Hepatocyte (in vitro differentiated cells): ENCODE results near the gene SPINT2. TPM values are rescaled to one million over a fixed set of nuclear protein-coding genes. Genes with fewer than 3 reads are reported as not detected.
A peak's percentile ranks its signal among the peaks of the same experiment; 100 is the strongest.

Source experiments
- DNase-seq: peaks from one replicate; pipeline ENCODE4 v3.0.0-alpha.2; 2016; ENCODE audit warnings: low spot score
- H2AFZ ChIP-seq: fragments of 200-600 bp; sonication (generic); 2 replicates; pipeline ENCODE4 v1.6.0; 2016; ENCODE audit warnings: antibody characterized with exemption, mild to moderate bottlenecking
- H3K27ac ChIP-seq: fragments of 200-600 bp; sonication (generic); 2 replicates; pipeline ENCODE4 v1.5.1; 2016; ENCODE audit warnings: mild to moderate bottlenecking
- H3K27me3 ChIP-seq: fragments of 200-600 bp; sonication (generic); 2 replicates; pipeline ENCODE4 v1.6.1; 2016
- H3K36me3 ChIP-seq: fragments of 200-600 bp; sonication (generic); replicated peaks from 2 replicates; pipeline ENCODE4 v1.5.1; 2016; ENCODE audit warnings: low read depth; ENCODE audit not compliant: insufficient read depth
- H3K4me1 ChIP-seq: fragments of 200-600 bp; sonication (generic); 2 replicates; pipeline ENCODE4 v1.5.1; 2016; ENCODE audit warnings: mild to moderate bottlenecking, moderate library complexity; ENCODE audit not compliant: insufficient read depth
- H3K4me2 ChIP-seq: fragments of 200-600 bp; sonication (generic); 2 replicates; pipeline ENCODE4 v1.6.0; 2016
- H3K4me3 ChIP-seq: fragments of 200-600 bp; sonication (generic); 2 replicates; pipeline ENCODE4 v1.5.1; 2016; ENCODE audit warnings: mild to moderate bottlenecking
- H3K79me2 ChIP-seq: fragments of 200-600 bp; sonication (generic); 2 replicates; pipeline ENCODE4 v1.6.0; 2017; ENCODE audit warnings: mild to moderate bottlenecking
- H3K9me2 ChIP-seq: fragments of 200-600 bp; sonication (generic); replicated peaks from 2 replicates; pipeline ENCODE4 v1.6.0; 2017; ENCODE audit warnings: mild to moderate bottlenecking; ENCODE audit not compliant: insufficient read depth
- H3K9me3 ChIP-seq: fragments of 200-600 bp; sonication (generic); 2 replicates; pipeline ENCODE4 v1.5.1; 2016; ENCODE audit warnings: low read depth, mild to moderate bottlenecking
- H4K20me1 ChIP-seq: fragments of 200-600 bp; sonication (generic); 2 replicates; pipeline ENCODE4 v1.6.0; 2016; ENCODE audit warnings: mild to moderate bottlenecking; ENCODE audit not compliant: insufficient read depth, poor library complexity, severe bottlenecking
- CTCF ChIP-seq: fragments of 200-600 bp; sonication (generic); IDR thresholded peaks from 2 replicates; pipeline ENCODE4 v1.5.1; 2016; ENCODE audit warnings: antibody characterized with exemption, mild to moderate bottlenecking; ENCODE audit not compliant: poor library complexity
- EZH2 ChIP-seq: fragments of 200-600 bp; sonication (generic); IDR thresholded peaks from 2 replicates; pipeline ENCODE4 v1.6.1; 2016; ENCODE audit warnings: antibody characterized with exemption, mild to moderate bottlenecking, borderline replicate concordance
- EZH2phosphoT487 ChIP-seq: fragments of 200-600 bp; sonication (generic); IDR thresholded peaks from one replicate; pipeline ENCODE4 v1.6.1; 2018; ENCODE audit warnings: antibody characterized with exemption, mild to moderate bottlenecking, low read depth, moderate library complexity; ENCODE audit not compliant: unreplicated experiment, severe bottlenecking
- WGBS: methylation state at CpG from one replicate; pipeline ENCODE4 v1.1.6; 2016; ENCODE audit warnings: low lambda C conversion rate; ENCODE audit errors: missing lambda C conversion rate; 5-methylcytosine and 5-hydroxymethylcytosine counted together
- polyA plus RNA-seq: library from polyadenylated mRNA; unstranded; fragments of >200 nt; fragmentation: Nextera tagmentation; extraction: Ambion mirVana; gene quantifications from 2 replicates; pipeline ENCODE4 v1.2.1, GENCODE V29; 2016
- total RNA-seq: library from RNA; depleted of rRNA; stranded (reverse); fragments of >200 nt; gene quantifications from 2 replicates; pipeline ENCODE4 v1.2.3, GENCODE V29; 2014

Gene SPINT2
- total and polyA plus RNA-seq, 2 experiments from 2014 or later = 508 to 834 TPM

- no peak for DNase-seq
- H4K20me1 ChIP-seq = no peaks in the 10 kb centered on the region
- H2AFZ ChIP-seq = no peak overlapping the region
- peaks cover 4% of the 10 kb centered on the region for H3K79me2 ChIP-seq
- H3K4me1 ChIP-seq = no peaks in the 10 kb centered on the region
- H3K27ac ChIP-seq = no peak overlapping the region
- H3K36me3 ChIP-seq = no peaks in the 10 kb centered on the region
- peaks cover 17% of the 10 kb centered on the region for H3K27me3 ChIP-seq
- no peak overlapping the region for H3K4me3 ChIP-seq
- 88% methylated on average over 11 of the region's 11 CpGs for WGBS
- H3K4me2 ChIP-seq = no peak overlapping the region
- H3K9me3 ChIP-seq = no peaks in the 10 kb centered on the region
- no peak for TF ChIP-seq EZH2phosphoT487
- no peak for TF ChIP-seq EZH2
- TF ChIP-seq CTCF = no peak
- no peaks in the 10 kb centered on the region for H3K9me2 ChIP-seq
Measured at GRCh38 chr19:38317104-38317612, 52.8 kb downstream of the SPINT2 start.

DNA sequence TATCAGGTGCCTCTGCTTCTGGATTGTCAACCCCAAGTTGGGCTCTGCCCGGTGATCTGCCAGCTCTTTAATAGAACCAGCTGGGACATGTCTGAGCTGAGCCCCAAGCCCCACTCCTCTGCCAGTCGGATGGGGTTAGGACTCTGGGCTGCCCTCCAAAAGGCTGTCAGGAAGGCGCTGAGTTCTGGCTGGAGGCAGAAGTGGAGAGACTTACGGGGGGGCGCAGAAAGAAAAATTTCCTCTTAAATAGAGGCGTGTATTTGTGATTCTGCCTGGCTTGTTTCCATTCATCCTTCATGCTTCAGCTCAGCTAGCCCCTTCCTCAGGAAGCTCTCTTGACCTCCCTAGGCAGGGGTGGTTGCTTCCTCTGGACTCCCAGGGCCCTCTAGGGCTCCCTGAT lies 54.3 kb downstream of the SPINT2 start:
- Histone ChIP-seq H4K20me1 (no peaks in the 10 kb centered on the region), H3K4me1 (no peaks in the 10 kb centered on the region), H3K27me3 (peaks cover 17% of the 10 kb centered on the region), H3K36me3 (no peaks in the 10 kb centered on the region), H3K9me2 (no peaks in the 10 kb centered on the region), H3K9me3 (no peaks in the 10 kb centered on the region), H3K4me3 (no peak overlapping the region), H3K4me2 (peak overlapping the region; percentile 100), H3K79me2 (peaks cover 4% of the 10 kb centered on the region), H3K27ac (no peak overlapping the region), H2AFZ (no peak overlapping the region)
- 73% methylated on average over 6 of the region's 6 CpGs for WGBS
- TF ChIP-seq CTCF (no peak), EZH2phosphoT487 (no peak)
- DNase-seq = no peak

DNA sequence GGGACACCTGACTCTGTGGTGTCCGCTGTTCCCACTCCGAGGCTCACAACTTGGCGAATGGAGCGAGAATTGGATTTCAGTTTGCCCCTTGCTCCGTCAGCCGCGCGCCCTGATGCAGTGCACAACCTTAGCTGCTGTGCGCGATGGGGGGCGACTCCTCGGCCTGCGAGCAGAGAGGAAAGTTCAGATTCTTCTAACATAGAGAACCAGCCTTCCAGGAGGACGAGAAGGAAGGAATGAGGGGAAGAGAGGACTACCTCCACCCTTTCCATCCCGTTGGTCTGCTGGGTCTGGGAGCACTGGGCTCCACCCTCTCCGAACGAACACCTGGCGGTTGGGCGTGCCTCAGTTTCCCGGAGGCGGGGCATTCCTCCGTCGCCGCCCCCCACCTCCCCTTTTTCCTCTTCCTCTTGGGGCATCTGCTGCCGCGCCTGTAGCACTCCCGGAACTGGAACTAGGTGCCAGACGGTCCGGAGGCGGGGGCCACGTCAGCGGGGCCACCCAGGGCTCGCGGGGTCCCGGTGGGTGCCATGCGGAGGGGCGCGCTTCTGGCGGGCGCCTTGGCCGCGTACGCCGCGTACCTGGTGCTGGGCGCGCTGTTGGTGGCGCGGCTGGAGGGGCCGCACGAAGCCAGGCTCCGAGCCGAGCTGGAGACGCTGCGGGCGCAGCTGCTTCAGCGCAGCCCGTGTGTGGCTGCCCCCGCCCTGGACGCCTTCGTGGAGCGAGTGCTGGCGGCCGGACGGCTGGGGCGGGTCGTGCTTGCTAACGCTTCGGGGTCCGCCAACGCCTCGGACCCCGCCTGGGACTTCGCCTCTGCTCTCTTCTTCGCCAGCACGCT lies 55.3 kb downstream of the SPINT2 start, which contains the start of gene KCNK6:
Gene KCNK6 (plus strand): TSS at position 425 of the 838 bp plus-strand sequence. CDS start 106 bp downstream, at position 531.
- Histone ChIP-seq H3K9me3 (no peaks in the 10 kb centered on the region), H3K4me2 (peak within 1 kb of the TSS; percentile 100), H4K20me1 (no peaks in the 10 kb centered on the region), H3K79me2 (peaks cover 3% of the 10 kb centered on the region), H3K27me3 (peaks cover 17% of the 10 kb centered on the region), H3K4me3 (peak within 1 kb of the TSS; percentile 69), H2AFZ (peak within 1 kb of the TSS; percentile 86), H3K36me3 (no peaks in the 10 kb centered on the region), H3K4me1 (no peaks in the 10 kb centered on the region), H3K9me2 (no peaks in the 10 kb centered on the region), H3K27ac (peak within 1 kb of the TSS; percentile 50)
- no peak for TF ChIP-seq CTCF
- TF ChIP-seq EZH2 = no peak
- peak; percentile 63 for DNase-seq
- WGBS = 4% methylated on average over 57 of the region's 76 CpGs
